ENCODE measurements around the gene SDF4.
"Not testable (repeated sequence)": the region's sequence is repeated elsewhere in the genome, so short reads cannot be mapped to it uniquely, and the experiment has no call there.

The SDF4 gene

DNA sequence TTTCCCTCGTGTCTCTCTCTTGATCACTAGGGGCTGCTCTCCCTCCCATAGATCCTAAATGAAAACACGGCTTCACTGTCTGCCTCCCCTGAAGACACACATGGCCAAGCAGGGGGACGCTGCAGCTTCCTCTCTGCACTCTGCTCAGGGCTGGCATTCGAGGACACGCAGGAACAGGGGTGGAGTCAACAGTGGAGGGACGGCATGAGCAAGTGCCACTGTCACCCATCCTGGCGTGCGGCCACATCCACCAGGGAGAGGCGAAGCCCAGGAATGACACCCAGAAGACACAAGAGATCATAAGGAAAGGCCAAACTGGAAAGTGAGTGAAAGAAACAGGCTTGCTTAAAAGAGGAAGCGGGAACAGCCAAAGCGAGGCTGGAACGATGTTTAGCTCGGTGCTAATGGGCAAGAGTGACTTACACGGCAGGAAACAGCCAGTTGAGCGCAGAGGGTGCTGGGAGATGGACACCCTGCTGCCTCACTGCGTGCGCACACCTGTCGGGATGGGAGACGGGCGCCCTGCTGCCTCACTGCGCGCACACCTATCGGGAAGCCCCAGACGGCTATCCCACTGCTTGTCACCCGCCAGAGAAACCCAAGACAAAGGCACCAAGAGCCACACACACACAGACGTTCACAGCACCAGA, 28.3 kb upstream of the SDF4 start:
- no peak overlapping the region for H3K4me3 ChIP-seq (ENCODE audit: low read depth, low read length)

DNA sequence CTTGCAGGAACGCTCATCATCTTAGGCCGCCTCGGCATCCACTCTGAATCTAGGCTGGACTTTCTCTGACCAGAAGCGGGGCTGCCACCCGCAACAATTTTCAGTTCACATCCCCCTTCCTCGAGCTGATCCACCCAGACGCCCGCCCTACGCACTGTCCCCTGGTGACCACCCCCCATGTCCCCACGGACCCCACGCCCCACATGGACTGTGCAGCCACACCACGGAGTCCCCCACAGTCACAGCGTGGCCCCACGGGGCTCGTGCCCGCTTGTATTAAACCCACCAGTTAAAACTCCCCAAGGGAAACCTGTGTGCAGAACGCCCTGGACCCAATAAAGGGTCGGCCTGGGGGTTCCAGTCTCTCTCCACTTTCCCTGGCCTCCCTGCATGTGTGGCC, 27.7 kb upstream of the SDF4 start:
- H3K4me3 ChIP-seq (ENCODE audit: low read depth, low read length): no peak overlapping the region

DNA sequence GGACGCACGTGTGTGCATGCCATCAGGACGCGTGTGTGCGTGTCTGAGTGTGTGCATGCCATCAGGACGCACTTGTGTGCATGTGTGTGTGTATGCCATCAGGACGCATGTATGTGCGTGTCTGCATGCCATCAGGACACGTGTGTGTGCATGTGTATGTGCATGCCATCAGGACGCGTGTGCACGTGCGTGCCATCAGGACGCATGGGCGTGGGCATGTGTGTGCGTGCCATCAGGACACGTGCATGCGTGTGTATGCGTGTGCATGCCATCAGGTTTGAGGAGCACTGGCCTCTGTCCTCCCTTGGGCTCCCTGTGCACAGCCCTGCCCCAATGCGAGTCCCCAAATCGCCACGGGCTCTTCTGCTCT, 27.3 kb upstream of the SDF4 start:
- H3K4me3 ChIP-seq (ENCODE audit: low read depth, low read length): no peak overlapping the region

DNA sequence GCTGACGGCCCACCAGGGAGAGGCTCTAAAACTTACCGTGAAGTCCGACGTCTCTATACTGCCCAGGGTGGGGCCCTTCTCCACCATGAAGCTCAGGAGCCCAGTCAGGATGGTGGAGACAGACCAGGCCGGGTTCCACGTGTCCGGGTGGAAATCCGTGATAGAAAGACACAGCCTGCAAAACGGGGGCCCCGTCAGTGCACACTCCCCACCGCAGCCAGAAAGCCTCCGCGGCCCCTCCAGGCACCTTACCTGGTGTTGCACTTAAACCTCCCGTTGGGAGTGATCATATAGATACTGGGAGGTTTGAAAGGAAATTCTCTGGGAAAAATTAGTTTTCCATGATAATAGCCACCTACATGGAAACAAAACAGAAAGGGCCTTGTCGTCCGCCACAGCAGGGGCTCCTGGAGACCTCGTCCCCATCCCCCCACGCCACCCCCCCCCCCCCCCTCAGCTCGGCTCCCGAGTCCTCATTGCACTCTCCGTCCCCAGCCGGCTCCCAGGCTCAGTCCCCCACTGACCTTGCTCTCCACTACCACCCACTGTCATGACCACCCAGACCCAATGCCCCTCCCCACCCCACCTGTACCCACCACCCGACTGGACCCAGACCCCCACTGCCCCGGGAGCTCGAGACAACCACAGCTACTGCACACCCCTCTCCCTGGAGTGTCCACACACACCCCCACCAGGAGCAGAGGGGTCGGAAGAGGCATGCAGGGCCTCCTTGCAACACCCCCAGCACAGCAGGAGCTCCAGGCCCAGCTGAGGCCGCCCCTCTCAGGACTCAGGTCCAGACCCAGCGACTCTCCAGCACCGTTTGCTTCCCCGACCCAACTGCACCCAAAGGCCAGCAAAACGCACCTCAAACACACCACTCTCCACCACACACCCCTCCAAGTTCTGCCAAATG, 25.4 kb upstream of the SDF4 start:
- H3K4me3 ChIP-seq (ENCODE audit: low read depth, low read length): no peak overlapping the region

DNA sequence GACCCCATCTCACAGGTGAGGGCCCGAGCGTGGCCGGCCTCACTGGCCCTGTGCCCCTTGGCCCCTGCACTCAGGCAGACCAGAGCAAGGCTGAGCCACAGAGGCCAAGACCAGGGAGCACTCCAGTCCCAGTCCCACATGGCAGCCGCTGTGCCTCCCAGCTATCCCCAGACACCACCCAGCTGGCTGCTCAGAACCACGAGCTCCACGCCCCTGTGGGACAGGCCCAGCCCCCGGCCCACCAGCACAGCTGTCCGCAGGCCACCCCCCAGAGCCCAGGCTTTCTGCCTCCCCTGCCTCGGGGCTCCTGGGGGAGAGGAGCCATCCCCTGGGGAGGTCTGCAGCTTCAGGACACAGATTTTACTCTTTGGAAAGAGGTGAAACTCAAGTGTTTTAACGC, 23.8 kb upstream of the SDF4 start:
- H3K4me3 ChIP-seq (ENCODE audit: low read depth, low read length): no peak overlapping the region

DNA sequence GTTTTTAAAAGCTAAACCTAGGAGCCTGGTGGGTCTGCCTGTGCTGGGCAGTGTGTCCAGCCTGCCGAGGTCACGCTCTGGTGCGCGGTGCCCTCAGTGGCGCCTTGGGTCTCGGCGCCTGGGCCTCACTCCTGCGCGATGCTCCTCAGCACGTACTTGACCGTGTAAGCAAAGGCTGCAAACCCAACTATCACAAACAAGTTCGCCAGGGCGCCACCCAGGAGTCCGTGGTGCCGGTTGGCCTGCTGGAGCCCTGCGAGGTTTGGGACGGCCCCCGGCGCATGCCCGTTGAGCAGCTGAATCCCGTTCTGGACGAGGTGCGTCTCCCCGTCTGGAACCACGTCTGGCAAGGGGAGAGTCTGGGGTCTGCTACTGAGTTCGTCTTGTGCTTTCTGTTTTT, 23.3 kb upstream of the SDF4 start:
- H3K4me3 ChIP-seq (ENCODE audit: low read depth, low read length): no peak overlapping the region

DNA sequence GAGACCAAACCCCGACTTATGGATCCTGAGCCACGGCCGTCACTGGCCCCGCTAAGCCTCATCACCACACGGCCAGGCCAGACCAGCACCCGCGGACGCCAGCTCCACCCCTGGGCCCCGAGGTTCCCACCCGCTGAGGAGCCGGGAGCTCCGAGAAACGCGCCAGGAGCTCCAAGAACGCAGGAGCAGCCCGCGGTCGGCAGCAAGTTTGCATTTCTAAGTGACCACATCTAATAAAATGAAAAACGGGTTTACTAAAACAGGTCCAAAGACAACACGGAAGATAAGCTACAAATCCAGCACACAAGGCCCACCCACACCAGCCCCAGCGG, 22.8 kb upstream of the SDF4 start:
- no peak overlapping the region for H3K4me3 ChIP-seq (ENCODE audit: low read depth, low read length)

DNA sequence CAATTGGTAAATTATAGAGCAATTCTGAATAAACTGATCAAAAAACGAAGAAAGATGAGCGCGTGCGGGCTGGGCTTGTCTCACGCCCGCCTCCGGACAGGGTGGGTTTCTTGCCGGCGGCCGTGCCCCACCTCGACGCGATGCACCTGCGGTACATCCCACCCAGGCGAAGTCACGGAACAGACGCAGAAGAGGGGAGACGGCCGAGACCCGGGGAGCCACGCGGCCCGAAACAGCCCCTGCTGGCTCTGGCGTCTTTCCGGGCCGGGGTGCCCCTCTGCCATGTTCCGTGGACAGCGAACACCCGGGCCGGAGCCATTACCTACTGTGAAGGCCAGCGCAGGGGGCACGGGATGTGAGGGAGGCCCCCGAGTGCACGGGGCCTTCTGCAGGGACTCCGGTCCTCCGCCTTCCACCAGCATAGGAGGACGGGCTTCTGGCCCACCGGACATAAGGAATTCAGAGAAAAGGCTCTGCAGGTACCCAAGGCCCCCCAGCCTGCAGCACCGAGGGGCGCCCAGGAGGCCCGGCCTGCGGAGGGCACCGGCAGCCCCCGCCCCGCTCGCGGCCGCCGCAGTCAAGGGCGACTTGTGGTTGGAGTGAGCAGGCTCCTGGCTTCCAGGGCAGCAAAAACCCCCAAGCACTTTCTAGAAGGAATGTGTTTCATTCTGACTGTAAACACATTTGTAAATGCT, 22.3 kb upstream of the SDF4 start:
- H3K4me3 ChIP-seq (ENCODE audit: low read depth, low read length): no peak overlapping the region

DNA sequence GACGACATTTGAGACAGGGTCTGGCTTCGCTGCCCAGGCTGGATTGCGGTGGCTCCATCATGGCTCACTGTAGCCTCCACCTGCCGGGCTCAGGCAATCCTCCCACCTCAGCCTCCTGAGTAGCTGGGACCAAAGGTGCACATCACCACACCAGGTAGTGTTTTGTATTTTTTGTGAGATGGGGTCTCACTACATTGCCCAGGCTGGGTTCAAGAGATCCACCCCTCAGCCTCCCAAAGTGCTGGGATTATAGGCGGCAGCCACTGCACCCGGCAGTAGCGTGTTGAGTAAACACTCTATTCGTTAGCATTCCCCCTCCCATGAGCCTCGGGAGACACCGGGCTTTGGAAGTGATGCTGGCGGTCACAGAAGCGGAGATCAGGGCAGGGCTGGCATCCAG, 21.5 kb upstream of the SDF4 start:
- no peak overlapping the region for H3K4me3 ChIP-seq (ENCODE audit: low read depth, low read length)

DNA sequence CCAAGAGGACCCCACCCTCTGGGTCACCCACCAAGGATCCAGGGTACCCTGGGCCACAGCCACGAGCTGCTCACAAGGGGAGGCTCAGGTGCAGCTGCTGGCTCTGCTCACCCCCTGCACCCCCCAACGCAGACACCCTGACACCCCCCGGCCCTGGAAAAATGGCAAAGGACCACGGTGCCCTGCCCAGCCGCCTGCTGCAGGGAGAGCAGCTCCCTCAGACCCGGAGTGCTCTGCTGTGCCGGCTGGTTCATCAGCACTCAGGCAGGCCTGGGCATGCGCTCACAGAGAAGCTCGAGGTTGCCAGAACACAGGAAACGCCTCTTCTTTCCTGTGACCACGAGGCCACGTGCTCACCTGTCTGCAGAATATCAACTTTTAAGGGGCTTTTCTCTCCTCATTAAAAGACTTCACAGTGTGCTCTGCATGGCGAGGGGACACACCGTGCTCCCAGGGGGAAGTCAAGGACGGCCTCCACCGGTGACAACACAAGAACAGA, 19.0 kb upstream of the SDF4 start:
- H3K4me3 ChIP-seq (ENCODE audit: low read depth, low read length): no peak overlapping the region

DNA sequence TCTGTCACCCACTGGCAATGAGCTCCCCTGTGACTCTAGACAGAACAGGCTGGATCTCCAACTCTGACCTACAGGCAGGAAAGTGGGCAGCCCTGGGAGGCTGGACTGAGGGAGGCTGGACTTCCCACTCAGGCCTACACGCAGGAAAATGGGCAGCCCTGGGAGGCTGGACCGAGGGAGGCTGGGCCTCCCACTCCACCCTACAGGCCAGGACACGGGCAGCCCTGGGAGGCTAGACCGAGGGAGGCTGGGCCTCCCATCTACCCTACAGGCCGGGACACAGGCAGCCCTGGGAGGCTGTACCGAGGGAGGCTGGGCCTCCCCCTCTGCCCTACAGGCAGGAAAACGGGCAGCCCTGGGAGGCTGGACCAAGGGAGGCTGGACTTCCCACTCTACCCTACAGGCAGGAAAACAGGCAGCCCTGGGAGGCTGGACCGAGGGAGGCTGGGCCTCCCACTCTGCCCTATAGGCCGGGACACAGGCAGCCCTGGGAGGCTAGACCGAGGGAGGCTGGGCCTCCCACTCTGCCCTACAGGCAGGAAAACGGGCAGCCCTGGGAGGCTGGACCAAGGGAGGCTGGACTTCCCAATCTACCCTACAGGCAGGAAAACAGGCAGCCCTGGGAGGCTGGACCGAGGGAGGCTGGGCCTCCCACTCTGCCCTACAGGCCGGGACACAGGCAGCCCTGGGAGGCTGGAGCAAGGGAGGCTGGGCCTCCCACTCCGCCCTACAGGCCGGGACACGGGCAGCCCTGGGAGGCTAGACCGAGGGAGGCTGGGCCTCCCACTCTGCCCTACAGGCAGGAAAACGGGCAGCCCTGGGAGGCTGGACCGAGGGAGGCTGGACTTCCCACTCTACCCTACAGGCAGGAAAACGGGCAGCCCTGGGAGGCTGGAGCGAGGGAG, 16.5 kb upstream of the SDF4 start:
- H3K4me3 ChIP-seq (ENCODE audit: low read depth, low read length): not testable (repeated sequence)

DNA sequence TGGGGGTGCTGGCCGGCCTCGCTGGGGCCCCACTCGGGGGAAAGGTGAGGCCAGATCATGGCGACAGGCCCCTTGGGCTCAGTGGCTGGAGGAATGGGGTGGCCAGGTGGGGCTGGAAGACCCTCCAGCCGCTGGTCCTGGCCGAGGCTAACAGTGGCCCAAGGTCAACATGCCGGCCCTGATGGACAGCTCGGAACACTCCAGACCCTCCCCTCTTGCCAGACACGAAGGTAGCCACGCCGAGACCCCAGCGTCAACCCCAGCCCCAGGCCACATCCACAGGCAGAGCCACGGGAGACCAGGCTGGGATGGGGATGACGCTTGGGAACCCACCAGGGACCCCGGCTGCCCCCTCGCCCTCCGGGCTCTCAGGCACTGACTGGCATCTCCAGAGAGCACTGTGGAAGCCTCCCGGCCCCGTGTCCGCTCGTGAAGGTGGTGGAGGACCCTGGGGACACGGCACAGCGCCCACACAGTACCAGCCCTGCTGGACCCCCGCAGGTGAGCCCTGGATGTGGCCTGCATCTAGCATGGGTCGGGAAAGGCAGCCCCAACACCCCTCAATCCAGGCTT, 15.6 kb upstream of the SDF4 start:
- no peak overlapping the region for H3K4me3 ChIP-seq (ENCODE audit: low read depth, low read length)

DNA sequence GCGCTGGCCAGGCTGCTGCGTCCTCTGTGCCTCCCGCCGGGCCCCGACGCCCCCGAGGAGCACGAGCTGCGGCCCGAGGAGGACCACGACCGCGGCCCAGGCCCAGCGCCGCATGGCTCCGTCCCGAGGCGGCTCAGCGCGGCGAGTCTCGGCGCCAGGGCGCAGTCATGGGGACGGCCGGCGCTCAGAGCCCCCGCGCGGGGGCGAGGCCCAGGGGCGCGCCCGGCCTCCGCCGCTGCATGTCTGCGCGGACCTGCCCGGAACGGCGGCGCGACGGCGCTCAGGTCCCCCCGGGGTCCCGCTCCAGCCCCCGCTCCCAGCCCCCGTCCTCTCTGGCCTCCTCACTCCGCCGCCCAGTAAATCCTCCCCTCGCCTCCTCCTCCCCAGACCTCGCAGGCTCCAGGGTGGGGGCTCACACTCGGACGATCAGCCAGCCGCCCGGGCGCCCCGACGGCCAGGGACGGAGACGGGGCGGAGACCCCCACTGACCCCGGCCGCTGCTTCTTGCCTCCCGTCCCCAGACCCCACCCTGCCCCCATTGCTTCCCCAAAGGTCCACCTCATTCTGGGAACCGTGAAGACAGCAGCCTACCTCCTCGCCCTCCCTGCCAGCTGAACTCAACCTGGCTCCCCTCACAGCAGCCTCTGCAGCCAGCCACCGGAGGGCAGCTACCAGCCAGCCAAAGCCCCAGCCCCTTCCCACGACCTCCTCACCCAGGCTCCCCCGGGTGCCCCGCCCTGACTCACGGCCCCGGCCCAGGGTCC, 15.0 kb upstream of the SDF4 start, which contains the start of gene C1QTNF12:
C1QTNF12 (minus strand) TSS at position 146 of the 764 bp plus-strand sequence; CDS start at position 114, 32 bp downstream.
- no peak within 1 kb of the TSS for H3K4me3 ChIP-seq (ENCODE audit: low read depth, low read length)

DNA sequence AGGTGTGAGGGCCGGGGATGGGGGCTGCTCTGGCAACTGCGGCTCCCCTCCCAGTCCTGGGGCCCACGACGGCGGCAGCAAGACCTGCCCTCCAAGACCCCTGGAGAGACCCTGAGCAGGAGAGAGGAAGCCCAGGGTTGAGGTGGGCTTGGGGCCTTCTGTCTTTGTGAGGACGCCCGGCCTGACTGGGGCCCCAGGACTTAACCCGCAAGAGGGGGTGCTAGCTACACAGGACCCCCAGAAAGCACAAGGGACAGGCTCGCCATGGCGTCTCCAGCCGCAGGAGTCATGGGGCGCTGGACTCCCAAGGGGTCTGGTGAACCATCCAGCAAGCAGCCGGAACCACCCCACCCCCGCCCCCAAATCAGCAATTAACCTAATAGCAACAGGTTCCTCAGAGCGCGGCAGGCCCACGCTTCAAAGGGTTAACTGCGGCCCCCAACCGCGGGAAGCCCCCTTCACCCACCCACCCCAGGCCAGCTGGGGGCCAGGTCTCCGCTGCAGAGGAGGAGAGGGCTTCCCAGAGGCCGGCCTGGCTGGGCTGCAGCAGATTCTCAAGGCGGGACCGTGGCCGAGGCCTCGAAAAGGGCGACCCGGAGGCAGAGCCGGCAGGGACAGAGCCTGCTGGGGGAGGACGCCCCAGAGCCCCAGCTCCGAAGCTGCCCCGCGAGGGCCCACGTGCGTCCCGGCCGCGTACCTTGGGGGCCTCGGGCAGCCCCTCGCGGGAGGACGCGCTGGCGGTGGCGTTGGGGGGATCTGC, 14.2 kb upstream of the SDF4 start:
- no peak overlapping the region for H3K4me3 ChIP-seq (ENCODE audit: low read depth, low read length)

DNA sequence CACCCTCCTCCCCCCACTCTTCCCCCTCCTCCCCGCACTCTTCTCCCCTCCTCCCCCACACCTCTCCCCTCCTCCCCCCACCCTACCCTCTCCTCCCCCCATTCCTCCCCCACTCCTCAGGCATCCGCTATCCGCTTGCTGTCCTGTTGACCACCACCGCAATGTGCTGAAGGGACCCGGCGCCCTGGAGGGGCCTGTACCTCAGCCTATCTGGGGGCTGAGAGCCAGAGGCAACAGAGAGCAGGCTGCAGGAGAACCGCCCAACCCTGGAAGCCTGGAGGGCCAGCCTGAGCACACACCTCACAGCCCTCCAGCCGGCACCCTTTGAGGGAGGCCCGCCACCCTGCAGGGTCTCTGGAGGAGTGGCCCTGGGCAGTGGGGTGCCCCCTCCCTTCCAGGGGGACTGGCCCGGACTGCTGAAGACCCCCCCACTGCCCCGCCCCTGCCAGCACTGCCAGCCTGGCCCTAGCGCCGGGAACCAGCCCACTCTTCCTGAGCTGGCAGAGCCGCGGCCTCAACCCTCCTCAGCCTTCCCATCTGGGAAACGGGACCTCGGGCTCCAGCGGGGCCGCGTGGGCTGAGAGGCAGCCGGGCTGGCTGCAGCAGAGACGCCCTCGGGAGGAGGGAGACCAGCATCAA, 13.5 kb upstream of the SDF4 start:
- no peak overlapping the region for H3K4me3 ChIP-seq (ENCODE audit: low read depth, low read length)

DNA sequence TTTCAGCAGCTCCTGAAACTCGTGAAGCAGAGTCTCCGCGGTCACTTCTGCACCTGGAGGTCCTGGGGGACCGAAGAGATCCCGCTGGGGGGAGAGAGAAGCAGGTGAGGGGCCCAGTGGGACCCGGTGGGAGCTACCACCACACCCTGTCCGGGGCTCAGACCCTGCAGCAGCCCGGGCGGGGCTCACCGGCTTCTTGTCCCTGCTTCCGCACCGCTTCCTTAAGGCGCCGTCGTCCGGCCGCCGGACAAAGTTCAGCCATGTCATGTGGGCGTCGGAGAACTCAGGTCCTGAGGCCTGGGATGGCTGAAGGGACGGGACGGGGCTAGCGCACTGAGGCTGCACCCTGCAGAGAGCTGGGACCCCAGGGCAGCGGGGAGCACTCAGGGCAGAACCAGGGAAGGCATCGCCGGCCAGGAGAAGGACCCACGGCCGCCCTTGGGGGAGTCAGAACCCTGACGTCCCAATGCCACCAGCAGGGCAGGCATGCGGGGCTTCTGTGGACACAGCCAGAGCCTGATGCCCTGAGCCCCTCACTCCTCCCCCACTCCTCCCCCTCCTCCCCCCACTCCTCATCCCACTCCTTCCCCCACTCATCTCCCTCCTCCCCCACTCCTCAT, 12.5 kb upstream of the SDF4 start:
- H3K4me3 ChIP-seq (ENCODE audit: low read depth, low read length): no peak overlapping the region

DNA sequence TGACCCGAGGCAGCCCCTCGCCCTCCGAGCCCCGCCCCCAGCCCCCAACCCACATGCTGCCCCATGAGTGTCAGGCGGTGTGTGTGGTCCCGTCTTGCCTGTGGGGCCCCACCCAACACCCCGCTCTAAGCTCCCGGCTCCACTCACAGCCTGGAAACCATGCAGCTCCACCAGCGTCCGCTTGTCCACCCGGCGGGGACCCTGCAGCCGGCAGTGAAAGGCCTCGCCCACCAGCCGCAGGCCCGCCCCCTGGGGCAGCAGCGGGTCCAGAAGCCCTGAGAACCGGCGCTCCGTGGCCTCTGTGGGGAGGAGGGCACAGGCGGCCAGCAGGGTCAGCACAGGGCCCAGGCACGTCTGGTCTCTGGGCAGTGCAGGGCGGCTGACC, 12.0 kb upstream of the SDF4 start:
- H3K4me3 ChIP-seq (ENCODE audit: low read depth, low read length): no peak overlapping the region

DNA sequence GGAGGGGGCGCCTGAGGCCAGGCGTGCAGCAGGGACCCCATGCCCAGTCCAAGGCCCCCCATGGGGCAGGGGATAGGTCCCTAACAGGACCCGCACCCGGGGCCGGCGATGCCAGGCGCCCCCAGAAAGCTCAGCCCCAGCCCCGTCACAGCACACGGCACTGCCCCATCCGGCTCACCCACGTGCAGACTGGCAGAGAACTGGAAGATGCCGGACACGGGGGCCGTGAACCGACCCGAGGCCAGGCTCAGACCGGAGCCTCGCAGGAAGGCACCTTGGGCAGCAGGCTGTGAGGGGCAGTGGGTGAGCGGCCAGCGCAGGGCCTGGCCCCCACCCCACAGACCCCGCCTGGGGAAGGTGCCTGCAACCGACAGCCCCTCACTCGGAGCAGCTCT, 11.5 kb upstream of the SDF4 start:
- H3K4me3 ChIP-seq (ENCODE audit: low read depth, low read length): no peak overlapping the region

Measured in iPS-11a (cell line).